Left ventricle myocardium inferior (tissue), 1 donor: ENCODE measurements around the gene MAGI1. TPM values are rescaled to one million over a fixed set of nuclear protein-coding genes. Genes with fewer than 3 reads are reported as not detected.
"Not testable (repeated sequence)": the region's sequence is repeated elsewhere in the genome, so short reads cannot be mapped to it uniquely, and the experiment has no call there.

Experiments
- DNase-seq: peaks from one replicate; pipeline ENCODE4 v3.0.0-alpha.2; 2020
- H3K27ac ChIP-seq: fragments of 200-600 bp; replicated peaks from 2 replicates; pipeline ENCODE4 v1.8.0; 2021
- H3K27me3 ChIP-seq: fragments of 200-600 bp; 2 replicates; pipeline ENCODE4 v1.8.0; 2021; ENCODE audit warnings: low read depth
- H3K36me3 ChIP-seq: fragments of 200-600 bp; 2 replicates; pipeline ENCODE4 v1.8.0; 2021
- H3K4me1 ChIP-seq: fragments of 200-600 bp; 2 replicates; pipeline ENCODE4 v1.8.0; 2021
- H3K4me3 ChIP-seq: fragments of 200-600 bp; 2 replicates; pipeline ENCODE4 v1.8.0; 2021; ENCODE audit warnings: mild to moderate bottlenecking, moderate library complexity
- H3K9me3 ChIP-seq: fragments of 200-600 bp; replicated peaks from 2 replicates; pipeline ENCODE4 v1.8.0; 2021
- CTCF ChIP-seq: fragments of 200-600 bp; IDR thresholded peaks from 2 replicates; pipeline ENCODE4 v1.8.0; 2021; ENCODE audit warnings: antibody characterized with exemption, mild to moderate bottlenecking, borderline replicate concordance
- intact Hi-C: fragments of 100-400 bp; cut with micrococcal nuclease; formaldehyde crosslinking; loops from one replicate; pipeline ENCODE4 v1.11.0; 2022
- total RNA-seq: library from RNA; stranded (reverse); fragmentation: NEBNext Ultra II Directional; extraction: Animal tissue kit (Norgen Biotek cat#: 25700); gene quantifications from one replicate; pipeline ENCODE4 v1.2.1, GENCODE V29; 2021
- donor health status: DM: no; HTN: yes; CAD: no; lungs with severe emphysema.

MAGI1 gene
- total RNA-seq, 1 donor from 2014 or later, result 36.6 TPM

- Histone ChIP-seq H3K27ac (no peak overlapping the region), H3K4me1 (peaks cover 19% of the 10 kb centered on the region), H3K9me3 (no peaks in the 10 kb centered on the region), H3K36me3 (no peaks in the 10 kb centered on the region), H3K27me3 (no peaks in the 10 kb centered on the region), H3K4me3 (no peak overlapping the region)
- TF ChIP-seq CTCF, result no peak
- intact Hi-C loops, result no loop called here
- DNase-seq, result no peak
These were observed 171.1 kb downstream of the MAGI1 start for GRCh38 chr3:65867463-65868210.

- intact Hi-C loops, result no loop called here
These were observed 174.3 kb downstream of the MAGI1 start for GRCh38 chr3:65864357-65864904.

GRCh38 chr3:65861718-65862117 lies 177.0 kb downstream of the MAGI1 start:
- H3K27me3 ChIP-seq, result no peaks in the 10 kb centered on the region
- H3K9me3 ChIP-seq, result peaks cover 9% of the 10 kb centered on the region
- H3K4me1 ChIP-seq, result peaks cover 11% of the 10 kb centered on the region
- intact Hi-C loops, result no loop called here
- no peak overlapping the region for H3K27ac ChIP-seq
- H3K36me3 ChIP-seq, result no peaks in the 10 kb centered on the region
- H3K4me3 ChIP-seq, result no peak overlapping the region
- no peak for TF ChIP-seq CTCF
- DNase-seq, result no peak

More at GRCh38 chr3:65864357-65864904, 174.3 kb downstream of the MAGI1 start:
- Histone ChIP-seq H3K4me1 (no peaks in the 10 kb centered on the region), H3K4me3 (no peak overlapping the region), H3K27ac (no peak overlapping the region), H3K27me3 (no peaks in the 10 kb centered on the region), H3K9me3 (no peaks in the 10 kb centered on the region), H3K36me3 (no peaks in the 10 kb centered on the region)
- no peak for TF ChIP-seq CTCF
- DNase-seq, result no peak

- H3K9me3 ChIP-seq, H3K36me3 ChIP-seq, H3K27ac ChIP-seq, intact Hi-C loops, H3K4me3 ChIP-seq, DNase-seq, H3K27me3 ChIP-seq: not testable (repeated sequence)
- peaks cover 30% of the 10 kb centered on the region for H3K4me1 ChIP-seq
These were observed 179.1 kb downstream of the MAGI1 start for GRCh38 chr3:65859612-65860011.

- no peak overlapping the region for H3K27ac ChIP-seq
These were observed 180.0 kb downstream of the MAGI1 start for GRCh38 chr3:65858749-65859148.

More at GRCh38 chr3:65858749-65859148, 180.0 kb downstream of the MAGI1 start:
- no peak overlapping the region for H3K4me3 ChIP-seq
- peaks cover 34% of the 10 kb centered on the region for H3K4me1 ChIP-seq
- intact Hi-C loops, result no loop called here
- peaks cover 9% of the 10 kb centered on the region for H3K9me3 ChIP-seq
- no peak for DNase-seq
- no peak for TF ChIP-seq CTCF
- no peaks in the 10 kb centered on the region for H3K36me3 ChIP-seq
- no peaks in the 10 kb centered on the region for H3K27me3 ChIP-seq
